ENCODE data around the gene TAF8. TPM values are rescaled to one million over a fixed set of nuclear protein-coding genes. Genes with fewer than 3 reads are reported as not detected.

The TAF8 gene
- total RNA-seq, 4 donors from 2014 or later: 16.7 to 35.2 (median 25.9) TPM

DNA sequence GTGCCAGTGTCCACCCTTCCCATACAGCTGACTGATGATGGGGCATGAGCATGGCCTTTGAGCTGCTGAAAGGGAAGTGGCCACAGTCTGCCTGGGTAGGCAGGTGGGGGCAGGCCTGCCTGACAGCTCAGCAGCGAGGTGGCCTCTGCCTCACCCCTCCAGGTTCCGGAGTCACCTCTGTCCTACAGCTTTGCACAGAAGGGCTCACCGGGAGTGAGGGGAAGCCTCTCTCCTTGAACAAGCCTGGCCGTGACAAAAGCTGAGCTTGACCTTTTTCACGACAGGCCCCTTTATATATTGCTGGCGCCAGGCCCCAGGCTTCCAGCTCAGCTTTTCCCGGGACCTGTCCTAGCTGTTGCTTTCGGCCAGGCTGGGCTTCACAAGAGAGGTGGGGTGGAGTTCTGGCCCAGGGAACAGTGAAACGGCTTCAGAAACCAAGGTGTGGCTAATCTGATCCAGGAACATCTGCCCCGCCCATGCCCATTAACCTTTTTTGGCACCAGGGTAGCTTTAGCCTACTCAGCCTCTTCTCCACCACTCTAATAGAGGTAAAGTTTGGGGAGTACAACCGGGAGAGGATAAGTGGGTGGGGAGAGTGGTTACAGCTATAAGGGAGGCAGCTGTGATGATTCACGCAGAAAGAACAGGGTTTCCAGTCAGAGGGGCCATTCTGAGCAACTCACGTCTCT is 49.2 kb downstream of the TAF8 start:
- Histone ChIP-seq H3K4me1 (peaks cover 14 to 35% (median 23%) of the 10 kb centered on the region in 4 donors), H3K4me3 (no peak overlapping the region), H3K36me3 (no peaks in the 10 kb centered on the region), H3K27me3 (peaks cover 0 to 9% (median 3%) of the 10 kb centered on the region in 4 donors), H3K9me3 (no peaks in the 10 kb centered on the region), H3K27ac (replicated peaks in 1 of 4) (peak overlapping the region in 3 of 4 donors; percentile 32 to 49 (median 32))
- WGBS: 62% methylated on average over 11 of the region's 13 CpGs
- TF ChIP-seq, protein P1, sequence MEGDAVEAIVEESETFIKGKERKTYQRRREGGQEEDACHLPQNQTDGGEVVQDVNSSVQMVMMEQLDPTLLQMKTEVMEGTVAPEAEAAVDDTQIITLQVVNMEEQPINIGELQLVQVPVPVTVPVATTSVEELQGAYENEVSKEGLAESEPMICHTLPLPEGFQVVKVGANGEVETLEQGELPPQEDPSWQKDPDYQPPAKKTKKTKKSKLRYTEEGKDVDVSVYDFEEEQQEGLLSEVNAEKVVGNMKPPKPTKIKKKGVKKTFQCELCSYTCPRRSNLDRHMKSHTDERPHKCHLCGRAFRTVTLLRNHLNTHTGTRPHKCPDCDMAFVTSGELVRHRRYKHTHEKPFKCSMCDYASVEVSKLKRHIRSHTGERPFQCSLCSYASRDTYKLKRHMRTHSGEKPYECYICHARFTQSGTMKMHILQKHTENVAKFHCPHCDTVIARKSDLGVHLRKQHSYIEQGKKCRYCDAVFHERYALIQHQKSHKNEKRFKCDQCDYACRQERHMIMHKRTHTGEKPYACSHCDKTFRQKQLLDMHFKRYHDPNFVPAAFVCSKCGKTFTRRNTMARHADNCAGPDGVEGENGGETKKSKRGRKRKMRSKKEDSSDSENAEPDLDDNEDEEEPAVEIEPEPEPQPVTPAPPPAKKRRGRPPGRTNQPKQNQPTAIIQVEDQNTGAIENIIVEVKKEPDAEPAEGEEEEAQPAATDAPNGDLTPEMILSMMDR (IDR thresholded peaks at IDR 0.05): no peak
- TF ChIP-seq POLR2A (IDR thresholded peaks at IDR 0.05; ENCODE audit: low read depth) (no peak), POLR2AphosphoS5 (IDR thresholded peaks at IDR 0.05) (no peak), EP300 (IDR thresholded peaks at IDR 0.05) (no peak)
- DNase-seq (ENCODE audit: extremely low spot score): no peak
- intact Hi-C loops (cut with DNase I): no loop called here

DNA sequence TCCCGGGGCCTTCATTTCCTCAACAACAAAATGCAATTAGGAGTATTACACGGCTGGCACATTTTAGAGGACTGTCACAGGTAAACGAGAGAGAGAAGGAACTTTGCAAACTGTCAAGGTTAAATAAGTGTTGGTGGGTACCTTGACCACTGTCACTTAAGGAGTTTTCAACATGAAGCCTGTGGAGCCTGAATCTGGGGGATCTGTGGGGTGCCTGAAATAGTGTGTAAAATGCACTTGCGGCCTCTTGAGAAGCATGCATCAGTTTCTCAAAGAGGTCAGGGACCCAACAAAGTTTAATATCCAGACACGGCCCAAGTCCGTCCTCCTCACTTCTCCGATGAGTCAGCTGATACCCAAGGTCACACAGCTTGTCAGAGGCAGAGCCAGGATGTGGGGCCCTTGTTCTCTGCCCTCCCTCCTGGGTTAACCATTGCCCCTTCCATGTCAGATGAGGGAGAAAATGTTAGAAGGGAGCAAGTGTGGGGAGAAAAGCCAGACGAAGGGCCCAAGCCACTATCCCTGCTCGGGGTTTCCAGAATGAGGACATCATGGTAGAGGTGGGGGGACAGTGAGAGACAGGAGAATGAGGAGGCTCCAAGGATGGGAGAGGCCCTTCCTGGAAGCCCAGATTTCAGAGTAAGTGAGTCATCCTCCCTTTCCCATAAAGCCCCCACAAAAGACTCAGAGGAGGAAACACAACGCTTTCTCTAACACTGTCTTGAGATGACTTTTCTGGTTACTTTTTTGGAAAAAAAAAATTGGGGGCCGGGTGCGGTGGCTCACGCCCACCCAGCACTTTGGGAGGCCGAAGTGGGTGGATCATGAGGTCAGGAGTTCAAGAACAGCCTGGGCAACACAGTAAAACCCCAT is 49.9 kb downstream of the TAF8 start:
- H3K4me1 ChIP-seq: peaks cover 18 to 40% (median 27%) of the 10 kb centered on the region in 4 donors
- H3K9me3 ChIP-seq: no peaks in the 10 kb centered on the region
- DNase-seq (ENCODE audit: extremely low spot score): no peak
- no peaks in the 10 kb centered on the region for H3K36me3 ChIP-seq
- H3K4me3 ChIP-seq: no peak overlapping the region
- TF ChIP-seq POLR2A (IDR thresholded peaks at IDR 0.05; ENCODE audit: low read depth) (no peak), EP300 (IDR thresholded peaks at IDR 0.05) (no peak), POLR2AphosphoS5 (IDR thresholded peaks at IDR 0.05) (no peak)
- TF ChIP-seq, protein P1 (IDR thresholded peaks at IDR 0.05): no peak
- intact Hi-C loops (cut with DNase I): no loop called here
- peak overlapping the region in 3 of 4 donors; percentile 32 to 41 (median 32) for H3K27ac ChIP-seq (replicated peaks in 1 of 4)
- WGBS: 79% methylated on average over 14 of the region's 14 CpGs
- peaks cover 0 to 16% (median 4%) of the 10 kb centered on the region in 4 donors for H3K27me3 ChIP-seq

DNA sequence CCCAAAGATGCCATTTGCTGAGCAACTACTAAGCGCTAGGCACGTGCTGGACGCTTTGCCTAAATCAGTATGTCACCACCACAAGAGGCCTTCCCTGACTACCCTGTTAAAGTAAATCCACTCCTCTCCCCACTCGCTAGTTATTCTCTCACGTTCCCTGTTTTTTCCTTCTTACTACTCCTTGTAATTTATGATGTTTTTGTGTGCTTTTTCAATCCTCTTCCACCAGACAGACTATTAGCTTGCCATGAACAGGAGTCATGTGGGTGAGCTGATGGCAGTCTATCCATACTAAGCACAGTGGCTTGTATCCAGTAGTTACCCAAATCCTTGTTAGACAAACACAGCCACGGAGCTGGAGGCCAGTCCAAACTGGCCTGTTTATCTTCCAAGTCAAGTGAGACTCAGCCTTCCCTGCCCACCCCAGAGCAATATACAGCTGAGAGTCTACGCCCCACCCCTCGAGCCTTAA is 50.9 kb downstream of the TAF8 start:
- 71% methylated on average over 8 of the region's 8 CpGs for WGBS
- H3K9me3 ChIP-seq: no peaks in the 10 kb centered on the region
- no peaks in the 10 kb centered on the region for H3K36me3 ChIP-seq
- TF ChIP-seq POLR2A (IDR thresholded peaks at IDR 0.05; ENCODE audit: low read depth): no peak
- TF ChIP-seq, protein P1 (IDR thresholded peaks at IDR 0.05): no peak
- TF ChIP-seq EP300 (IDR thresholded peaks at IDR 0.05): no peak
- no peak for TF ChIP-seq POLR2AphosphoS5 (IDR thresholded peaks at IDR 0.05)
- DNase-seq (ENCODE audit: extremely low spot score): no peak
- intact Hi-C loops (cut with DNase I): no loop called here
- peaks cover 0 to 26% (median 4%) of the 10 kb centered on the region in 4 donors for H3K27me3 ChIP-seq
- peaks cover 18 to 40% (median 28%) of the 10 kb centered on the region in 4 donors for H3K4me1 ChIP-seq
- no peak overlapping the region for H3K4me3 ChIP-seq
- H3K27ac ChIP-seq (replicated peaks in 1 of 4): peak overlapping the region in 3 of 4 donors; percentile 15 to 32 (median 32)

DNA sequence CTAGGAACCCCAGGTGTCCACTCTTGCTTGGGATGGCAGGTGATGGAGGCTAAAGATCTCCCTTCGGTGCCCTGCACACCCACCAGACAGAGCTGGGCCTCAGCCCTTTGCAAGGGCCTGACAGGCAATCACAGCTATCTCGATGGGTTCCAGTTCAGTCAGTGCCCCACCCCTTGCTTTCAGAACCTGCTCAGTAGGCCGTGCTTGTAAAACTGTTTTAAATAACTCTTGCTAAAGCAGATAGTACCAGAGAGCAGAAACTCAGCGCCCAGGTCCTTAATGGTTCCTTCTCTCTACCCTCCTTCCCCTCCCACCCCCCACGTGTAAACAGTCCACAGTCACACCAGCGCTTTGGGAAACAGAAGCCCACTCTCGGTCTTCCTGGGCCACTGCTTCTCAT is 52.9 kb downstream of the TAF8 start:
- Histone ChIP-seq H3K4me3 (no peak overlapping the region), H3K9me3 (no peaks in the 10 kb centered on the region), H3K36me3 (no peaks in the 10 kb centered on the region), H3K27me3 (peaks cover 0 to 46% (median 4%) of the 10 kb centered on the region in 4 donors), H3K4me1 (peaks cover 18 to 40% (median 28%) of the 10 kb centered on the region in 4 donors), H3K27ac (replicated peaks in 1 of 4) (no peak overlapping the region)
- 92% methylated on average over 7 of the region's 7 CpGs for WGBS
- intact Hi-C loops (cut with DNase I): no loop called here
- no peak for DNase-seq (ENCODE audit: extremely low spot score)
- TF ChIP-seq EP300 (IDR thresholded peaks at IDR 0.05) (no peak), POLR2AphosphoS5 (IDR thresholded peaks at IDR 0.05) (no peak), POLR2A (IDR thresholded peaks at IDR 0.05; ENCODE audit: low read depth) (no peak)
- TF ChIP-seq, protein P1 (IDR thresholded peaks at IDR 0.05): no peak

All from esophagus muscularis mucosa (tissue), 4 donors.